IMR-90 (cell line): Measurements from ENCODE around the gene ZNF425.

Source experiments
- CTCF ChIP-seq: conservative IDR thresholded peaks from 2 replicates; pipeline ENCODE4 v1.5.1; 2012; ENCODE audit warnings: mild to moderate bottlenecking, low read depth, low read length, improper control_type of control experiment
- POLR2A ChIP-seq: IDR thresholded peaks from 2 replicates; pipeline ENCODE4 v1.6.1; 2012; ENCODE audit warnings: mild to moderate bottlenecking, low read depth, low read length

- TF ChIP-seq CTCF (no peak), POLR2A (no peak)
These were observed 19.1 kb upstream of the ZNF425 start for GRCh38 chr7:149145031-149145845.
